ENCODE results near the gene SLCO4C1.

The SLCO4C1 gene

DNA sequence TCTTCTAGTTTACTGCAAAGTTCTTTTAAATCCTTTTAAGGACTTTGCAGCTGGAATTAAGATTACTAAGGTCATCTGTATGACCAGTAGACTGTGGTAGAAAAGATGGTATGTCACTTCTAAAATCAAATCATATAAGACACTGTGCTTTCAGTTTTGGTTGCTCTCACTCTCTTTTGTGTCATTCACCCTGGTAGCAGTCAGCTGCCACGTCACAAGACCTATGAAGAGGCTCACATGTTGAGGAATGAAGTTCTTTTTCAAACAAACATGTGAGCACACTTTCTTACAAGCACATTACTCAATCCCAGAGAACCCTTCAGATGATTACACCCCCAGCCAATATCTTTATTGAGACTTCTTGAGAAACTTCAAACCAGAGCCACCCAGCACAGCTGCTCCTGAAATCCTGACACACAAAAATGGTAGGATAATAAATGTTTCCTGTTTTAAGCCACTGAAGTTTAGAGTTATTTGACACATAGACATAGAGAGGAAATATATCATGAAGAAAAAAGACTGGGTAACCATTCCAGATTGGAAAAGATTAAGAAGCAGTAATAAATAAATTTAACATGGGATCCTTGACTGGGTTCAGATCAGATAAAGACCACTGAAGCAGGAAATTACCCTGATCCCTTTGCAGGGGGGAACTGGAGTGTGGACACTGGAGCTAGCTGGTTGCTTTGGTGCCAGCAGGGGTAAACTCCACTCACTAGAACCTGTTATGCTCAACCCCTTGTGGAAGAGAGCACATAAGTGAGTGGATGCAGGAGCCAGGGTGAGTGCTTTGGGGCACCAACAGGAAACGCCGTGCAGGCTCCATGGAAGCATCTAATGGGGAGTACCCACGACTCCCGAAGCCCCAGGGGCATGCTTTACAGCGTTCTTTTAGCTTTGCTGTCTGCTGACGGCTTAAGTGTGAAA lies 64.1 kb downstream of the SLCO4C1 start:
- Histone ChIP-seq H3K27me3 (no peaks in the 10 kb centered on the region), H3K4me1 (no peaks in the 10 kb centered on the region), H3K27ac (no peak overlapping the region), H3K36me3 (no peaks in the 10 kb centered on the region), H3K4me3 (no peak overlapping the region), H3K9me3 (no peaks in the 10 kb centered on the region)
- intact Hi-C loops (cut with DNase I; ENCODE audit: low total_unique reads): no loop called here
- no peak for DNase-seq
- TF ChIP-seq, protein P1, sequence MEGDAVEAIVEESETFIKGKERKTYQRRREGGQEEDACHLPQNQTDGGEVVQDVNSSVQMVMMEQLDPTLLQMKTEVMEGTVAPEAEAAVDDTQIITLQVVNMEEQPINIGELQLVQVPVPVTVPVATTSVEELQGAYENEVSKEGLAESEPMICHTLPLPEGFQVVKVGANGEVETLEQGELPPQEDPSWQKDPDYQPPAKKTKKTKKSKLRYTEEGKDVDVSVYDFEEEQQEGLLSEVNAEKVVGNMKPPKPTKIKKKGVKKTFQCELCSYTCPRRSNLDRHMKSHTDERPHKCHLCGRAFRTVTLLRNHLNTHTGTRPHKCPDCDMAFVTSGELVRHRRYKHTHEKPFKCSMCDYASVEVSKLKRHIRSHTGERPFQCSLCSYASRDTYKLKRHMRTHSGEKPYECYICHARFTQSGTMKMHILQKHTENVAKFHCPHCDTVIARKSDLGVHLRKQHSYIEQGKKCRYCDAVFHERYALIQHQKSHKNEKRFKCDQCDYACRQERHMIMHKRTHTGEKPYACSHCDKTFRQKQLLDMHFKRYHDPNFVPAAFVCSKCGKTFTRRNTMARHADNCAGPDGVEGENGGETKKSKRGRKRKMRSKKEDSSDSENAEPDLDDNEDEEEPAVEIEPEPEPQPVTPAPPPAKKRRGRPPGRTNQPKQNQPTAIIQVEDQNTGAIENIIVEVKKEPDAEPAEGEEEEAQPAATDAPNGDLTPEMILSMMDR (IDR thresholded peaks at IDR 0.05): no peak

DNA sequence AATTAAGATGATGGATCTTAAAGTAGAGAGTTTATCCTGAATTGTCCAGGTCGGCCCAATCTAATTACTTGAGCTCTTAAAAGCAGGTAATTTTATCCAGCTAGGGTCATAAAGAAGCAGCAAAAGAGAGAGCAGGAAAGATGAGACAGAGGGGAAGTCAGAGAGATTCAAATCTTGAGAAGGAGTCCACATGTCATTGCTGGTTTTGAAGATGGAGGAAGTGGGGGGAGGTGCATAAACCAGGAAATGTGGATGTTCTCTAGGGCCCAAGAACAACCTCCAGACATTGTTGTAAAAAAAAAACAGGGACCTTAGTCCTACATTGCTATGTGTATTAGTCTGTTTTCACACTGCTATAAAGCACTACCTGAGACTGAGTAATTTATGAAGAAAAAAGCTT lies 66.4 kb downstream of the SLCO4C1 start:
- Histone ChIP-seq H3K36me3 (no peaks in the 10 kb centered on the region), H3K27me3 (no peaks in the 10 kb centered on the region), H3K4me1 (no peaks in the 10 kb centered on the region), H3K4me3 (no peak overlapping the region), H3K9me3 (no peaks in the 10 kb centered on the region), H3K27ac (no peak overlapping the region)
- TF ChIP-seq, protein P1 (IDR thresholded peaks at IDR 0.05): no peak
- intact Hi-C loops (cut with DNase I; ENCODE audit: low total_unique reads): no loop called here
- no peak for DNase-seq

DNA sequence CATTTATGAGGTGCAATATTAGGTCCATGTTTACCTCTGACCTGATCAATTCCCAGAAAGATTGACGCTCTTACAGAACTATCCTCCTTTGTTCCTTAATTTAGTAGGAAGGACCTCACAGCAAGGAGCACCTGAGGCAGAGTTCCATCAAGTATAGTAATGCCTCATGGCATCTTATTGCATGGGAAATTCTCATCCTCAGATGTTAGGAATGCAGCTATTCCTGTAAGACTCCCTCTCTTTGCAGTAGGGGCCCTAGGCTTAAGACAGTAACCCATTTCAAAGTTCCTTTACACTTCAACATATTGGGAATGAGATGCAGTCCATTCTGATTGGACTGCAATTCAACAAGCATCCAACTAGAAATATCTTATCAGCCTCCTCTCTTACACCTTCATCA lies 69.8 kb downstream of the SLCO4C1 start:
- TF ChIP-seq, protein P1 (IDR thresholded peaks at IDR 0.05): no peak

DNA sequence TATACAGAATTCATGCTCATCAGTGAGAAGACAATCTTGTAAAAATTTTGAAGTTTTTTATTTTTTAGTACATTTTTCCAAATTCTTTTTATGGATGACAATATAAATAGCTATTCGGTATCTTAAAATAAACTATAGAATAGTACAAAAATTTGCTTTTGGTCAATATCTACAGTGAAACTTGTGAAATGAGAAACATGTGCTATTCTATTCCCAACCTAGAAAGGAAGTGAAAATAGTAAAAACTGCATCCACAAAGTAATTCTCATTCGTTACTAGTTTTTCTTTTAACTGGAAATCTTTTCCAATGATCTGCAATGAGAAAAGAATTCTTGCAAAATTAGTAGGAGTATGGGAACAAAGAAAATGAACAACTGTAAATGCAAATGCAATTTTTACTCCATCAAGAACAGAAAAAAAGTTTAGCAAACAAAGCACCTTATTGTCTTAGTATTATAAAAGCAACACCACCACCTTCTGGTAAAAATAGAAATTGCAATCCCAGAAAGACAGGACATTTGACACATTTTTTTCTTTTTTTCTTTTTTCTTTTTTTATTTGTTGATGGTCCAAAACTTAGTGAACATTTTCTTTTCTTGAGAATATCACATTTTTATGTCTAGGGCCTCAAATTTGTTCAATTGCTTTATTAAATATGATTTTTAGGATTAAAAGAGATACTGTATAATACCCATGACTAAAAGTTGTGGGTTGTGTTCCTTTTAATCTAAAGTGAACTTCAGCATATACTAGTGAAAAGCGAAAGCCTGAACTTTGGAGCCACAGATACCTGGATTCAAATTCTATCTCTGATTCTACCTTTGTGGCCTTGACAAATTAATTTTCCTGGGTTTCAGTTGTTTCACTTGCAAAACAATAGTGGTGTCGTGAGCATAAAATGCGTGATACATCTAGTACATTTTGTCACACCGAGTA lies 72.3 kb downstream of the SLCO4C1 start:
- intact Hi-C loops (cut with DNase I; ENCODE audit: low total_unique reads): no loop called here
- Histone ChIP-seq H3K4me3 (no peak overlapping the region), H3K4me1 (no peaks in the 10 kb centered on the region), H3K9me3 (peaks cover 0 to 8% (median 4%) of the 10 kb centered on the region in 3 donors), H3K36me3 (no peaks in the 10 kb centered on the region), H3K27me3 (no peaks in the 10 kb centered on the region), H3K27ac (no peak overlapping the region)
- TF ChIP-seq, protein P1 (IDR thresholded peaks at IDR 0.05): peak; percentile 18 to 30
- no peak for DNase-seq

More for the DNA sequence above, 69.8 kb downstream of the SLCO4C1 start:
- no peak overlapping the region for H3K27ac ChIP-seq
- no peak for DNase-seq
- peaks cover 0 to 8% (median 4%) of the 10 kb centered on the region in 3 donors for H3K9me3 ChIP-seq
- intact Hi-C loops (cut with DNase I; ENCODE audit: low total_unique reads): no loop called here
- H3K36me3 ChIP-seq: no peaks in the 10 kb centered on the region
- no peaks in the 10 kb centered on the region for H3K4me1 ChIP-seq
- no peak overlapping the region for H3K4me3 ChIP-seq
- H3K27me3 ChIP-seq: no peaks in the 10 kb centered on the region

DNA sequence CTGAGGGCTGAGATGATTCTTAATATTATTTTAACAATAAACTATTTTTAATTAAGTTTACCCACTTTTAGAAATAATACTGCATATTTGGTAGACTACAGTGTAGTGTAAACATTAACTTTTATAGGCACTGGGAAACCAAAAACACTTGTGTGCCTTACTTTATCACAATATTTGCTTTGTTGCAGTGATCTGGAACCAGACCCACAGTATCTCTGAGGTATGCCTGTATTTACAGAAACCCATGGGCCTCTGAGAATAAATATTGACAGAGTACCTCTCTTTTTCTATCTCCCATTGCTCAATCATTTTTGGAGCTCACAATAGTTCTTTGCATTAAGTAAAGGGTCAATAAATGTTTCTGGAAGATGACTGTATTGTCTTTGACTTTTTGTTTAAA lies 73.3 kb downstream of the SLCO4C1 start:
- Histone ChIP-seq H3K36me3 (no peaks in the 10 kb centered on the region), H3K27me3 (no peaks in the 10 kb centered on the region), H3K4me3 (no peak overlapping the region), H3K27ac (no peak overlapping the region), H3K9me3 (peaks cover 0 to 8% (median 4%) of the 10 kb centered on the region in 3 donors), H3K4me1 (no peaks in the 10 kb centered on the region)
- intact Hi-C loops (cut with DNase I; ENCODE audit: low total_unique reads): no loop called here
- no peak for DNase-seq
- TF ChIP-seq, protein P1 (IDR thresholded peaks at IDR 0.05): no peak
